HG03558 (cell line): ENCODE measurements around the gene WDR45.

ENCODE experiments used
- ATAC-seq: cut with Tn5 transposase; IDR thresholded peaks from one replicate; pipeline ENCODE4 v1.9.1; 2021; ENCODE audit warnings: moderate number of reproducible peaks; ENCODE audit not compliant: unreplicated experiment; ENCODE audit errors: extremely low read depth

The WDR45 gene

DNA sequence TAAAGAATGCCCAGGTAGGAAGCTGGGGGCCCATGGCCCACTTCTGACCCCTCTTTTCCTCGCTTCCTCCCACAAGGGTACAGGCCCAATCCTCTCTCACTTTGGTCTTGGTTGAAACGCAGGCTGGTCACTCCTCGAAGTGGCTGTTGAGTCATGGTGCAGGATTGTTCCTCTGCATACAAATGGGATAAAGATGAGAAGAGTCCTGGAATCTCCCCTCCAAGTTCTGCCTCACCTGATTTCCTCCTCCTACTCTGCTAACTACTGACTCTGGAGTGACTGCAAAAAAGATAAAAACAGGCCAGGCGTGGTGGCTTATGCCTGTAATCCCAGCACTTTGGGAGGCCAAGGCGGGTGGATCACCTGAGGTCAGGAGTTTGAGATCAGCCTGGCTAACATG is 1.7 kb downstream of the WDR45 start:
- ATAC-seq, result no peak

- no peak for ATAC-seq
These were observed 4.3 kb downstream of the WDR45 start for GRCh38 chrX:49075347-49075746.

DNA sequence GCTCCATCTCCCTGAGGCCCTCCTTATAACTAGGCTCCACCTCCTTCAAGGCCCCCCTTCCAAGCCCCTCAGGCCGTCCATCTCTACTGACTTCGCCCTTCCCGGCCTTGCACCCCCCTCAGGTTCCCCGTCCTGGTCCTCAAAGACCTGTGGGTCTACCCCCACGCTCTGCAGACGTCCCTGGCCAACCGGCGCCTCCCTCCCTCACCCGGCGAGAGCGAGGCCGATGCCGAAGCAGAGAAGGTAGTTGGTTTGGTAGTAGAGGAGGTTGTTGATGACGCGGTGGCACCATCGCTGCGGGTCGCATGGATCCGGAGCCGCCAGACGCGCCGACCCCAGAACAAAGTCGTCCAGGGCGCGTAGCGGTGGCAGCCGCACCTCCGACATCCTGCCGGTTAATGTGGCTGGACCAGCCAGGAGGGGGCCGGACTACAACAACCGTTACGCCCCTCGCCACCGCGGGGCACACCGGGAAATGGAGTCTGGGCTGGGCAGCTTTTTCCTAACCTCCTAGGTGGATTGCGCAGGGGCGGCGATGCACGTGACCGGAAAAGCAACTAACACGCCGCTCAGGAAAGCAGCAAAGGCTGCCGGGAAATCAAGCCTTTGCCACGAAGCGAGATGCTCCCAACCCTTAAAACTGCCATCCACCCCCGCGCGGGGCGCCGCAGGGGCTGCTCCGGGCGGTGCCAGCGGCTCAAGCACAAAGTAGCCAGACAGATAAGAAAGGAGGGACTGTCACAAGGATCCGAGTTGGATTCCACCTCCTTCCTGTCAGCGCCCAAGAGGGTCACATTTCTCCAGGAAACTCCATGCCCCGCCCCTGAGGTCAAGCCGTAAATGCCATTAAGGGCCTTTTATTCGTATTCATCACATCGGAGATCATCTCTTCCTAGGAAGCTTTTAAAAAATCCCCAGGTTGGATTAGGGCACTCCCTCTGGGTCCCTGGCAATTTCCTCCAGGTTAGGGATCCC is 5.8 kb downstream of the WDR45 start, which contains the start of gene PRAF2:
PRAF2 (minus strand) TSS at position 402 of the 975 bp plus-strand sequence; CDS start at position 387, 15 bp downstream.
- peak; percentile 59 for ATAC-seq

GRCh38 chrX:49072712-49073095 is 7.0 kb downstream of the WDR45 start:
- ATAC-seq, result no peak

DNA sequence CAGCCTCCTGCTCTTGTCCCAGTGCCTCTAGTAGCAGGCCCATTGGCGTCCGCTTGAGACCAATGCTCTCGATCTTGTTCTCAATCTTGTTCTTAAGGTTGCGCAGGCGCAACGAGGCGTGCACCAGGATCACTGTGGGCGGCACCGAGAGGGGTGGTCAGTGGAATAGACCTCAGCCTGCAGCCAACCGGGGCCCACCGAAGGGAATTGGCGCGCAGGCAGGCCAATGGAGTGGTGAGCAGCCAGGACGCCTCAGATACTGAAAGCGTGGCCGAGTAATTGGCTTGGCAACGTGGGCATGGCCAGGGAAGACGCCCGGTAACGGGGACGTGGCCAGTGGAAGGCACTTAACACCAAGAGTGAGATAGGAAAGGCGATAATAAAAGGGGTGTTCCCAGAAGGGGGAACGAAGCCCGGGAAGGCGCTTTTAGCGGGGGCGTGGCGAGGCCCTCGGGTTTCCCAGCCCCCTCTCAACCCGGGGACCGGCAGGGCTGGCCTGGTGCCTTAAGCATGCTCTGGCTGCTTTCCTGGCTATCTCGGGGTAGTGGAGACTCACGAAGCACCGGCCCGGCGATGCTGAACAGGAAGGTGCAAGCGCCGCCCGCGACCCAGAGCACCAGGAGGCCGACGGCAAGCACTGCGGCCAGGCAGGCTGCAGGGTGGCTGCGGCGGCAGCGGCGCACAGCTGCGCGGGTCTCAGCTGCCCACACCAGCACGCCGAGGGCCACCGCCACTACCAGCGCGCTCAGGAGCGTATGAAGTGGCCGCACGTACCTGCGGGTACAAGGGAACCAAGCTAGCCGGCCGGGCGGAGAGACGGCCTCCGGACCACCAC is 7.6 kb downstream of the WDR45 start:
- ATAC-seq, result no peak

GRCh38 chrX:49070988-49071387 is 8.7 kb downstream of the WDR45 start:
- no peak for ATAC-seq

DNA sequence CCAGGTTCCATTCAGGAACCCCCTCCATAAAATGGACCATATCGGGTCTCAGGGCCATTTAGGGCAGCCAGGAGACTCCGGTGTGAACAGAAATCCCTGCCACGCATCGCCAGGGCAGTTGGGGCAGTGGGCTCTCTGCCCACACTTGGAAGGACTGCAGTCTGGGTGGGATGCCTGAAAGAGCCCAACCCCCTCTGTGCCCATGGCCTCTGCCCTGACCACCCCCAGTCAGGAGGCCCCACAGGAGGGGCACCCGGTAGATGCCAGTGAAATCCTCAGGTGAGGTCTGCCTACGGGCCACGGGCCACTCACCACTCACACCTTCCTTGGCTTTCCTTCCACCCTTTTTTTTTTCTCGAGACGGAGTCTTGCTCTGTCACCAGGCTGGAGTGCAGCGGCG is 10.6 kb downstream of the WDR45 start:
- no peak for ATAC-seq

DNA sequence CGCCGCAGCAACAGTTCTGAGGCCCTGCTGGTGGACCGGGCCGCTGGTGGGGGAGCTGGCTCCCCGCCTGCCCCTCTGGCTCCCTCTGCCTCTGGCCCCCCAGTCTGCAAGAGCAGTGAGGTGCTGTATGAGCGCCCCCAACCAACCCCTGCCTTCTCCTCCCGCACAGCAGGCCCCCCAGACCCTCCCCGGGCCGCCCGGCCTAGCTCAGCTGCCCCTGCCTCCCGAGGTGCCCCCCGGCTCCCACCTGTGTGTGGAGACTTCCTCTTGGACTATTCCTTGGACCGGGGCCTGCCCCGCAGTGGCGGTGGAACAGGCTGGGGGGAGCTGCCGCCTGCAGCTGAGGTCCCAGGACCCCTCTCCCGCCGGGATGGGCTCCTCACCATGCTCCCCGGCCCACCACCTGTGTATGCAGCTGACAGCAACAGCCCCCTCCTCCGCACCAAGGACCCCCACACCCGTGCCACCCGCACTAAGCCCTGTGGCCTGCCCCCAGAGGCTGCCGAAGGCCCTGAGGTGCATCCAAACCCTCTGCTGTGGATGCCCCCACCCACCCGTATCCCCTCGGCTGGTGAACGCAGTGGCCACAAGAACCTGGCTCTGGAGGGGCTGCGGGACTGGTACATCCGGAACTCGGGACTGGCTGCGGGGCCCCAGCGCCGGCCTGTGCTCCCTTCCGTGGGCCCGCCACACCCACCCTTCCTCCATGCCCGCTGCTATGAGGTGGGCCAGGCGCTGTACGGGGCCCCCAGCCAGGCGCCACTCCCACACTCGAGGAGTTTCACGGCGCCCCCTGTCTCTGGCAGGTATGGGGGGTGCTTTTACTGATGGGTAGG is 12.2 kb downstream of the WDR45 start:
- ATAC-seq, result no peak

DNA sequence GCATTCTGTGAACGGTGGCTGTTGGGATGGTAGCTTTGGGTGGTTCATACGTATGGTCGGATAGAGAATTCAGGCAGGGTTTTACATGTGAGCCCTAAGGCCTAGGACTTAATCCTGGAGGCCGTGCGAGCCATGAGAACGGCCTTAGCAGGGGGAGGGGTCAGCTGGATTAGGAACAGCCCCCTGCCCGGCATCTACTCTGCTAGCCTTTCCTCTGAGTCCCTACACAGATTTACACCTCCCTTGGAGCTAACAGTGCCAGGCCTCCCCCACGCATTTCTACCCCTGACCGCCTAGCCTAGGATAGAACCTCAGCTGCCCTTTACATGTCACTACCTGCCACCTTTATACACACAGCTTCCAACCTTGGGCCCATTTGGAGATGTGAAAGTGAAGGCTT is 13.0 kb downstream of the WDR45 start:
- no peak for ATAC-seq

DNA sequence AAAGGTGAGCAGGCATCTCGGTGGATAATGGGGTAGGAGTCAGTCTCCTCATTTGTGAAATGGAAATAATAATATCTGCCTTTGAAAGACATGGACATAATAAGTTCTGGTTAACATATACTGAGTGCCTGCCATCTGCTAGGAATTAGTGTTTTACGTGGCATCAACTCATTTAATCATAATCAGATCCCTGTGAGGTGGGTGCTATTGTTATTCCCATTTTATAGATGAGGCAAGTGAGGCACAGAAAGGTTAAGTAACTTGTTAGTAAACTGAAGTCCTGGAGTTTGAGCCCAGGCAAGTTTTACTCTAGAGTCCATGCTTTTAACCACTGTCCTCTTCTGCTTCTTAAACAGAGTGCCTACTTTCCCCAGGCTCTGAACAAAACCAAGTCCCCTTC is 13.4 kb downstream of the WDR45 start:
- no peak for ATAC-seq

GRCh38 chrX:49064735-49065134 is 15.0 kb downstream of the WDR45 start:
- ATAC-seq, result no peak

DNA sequence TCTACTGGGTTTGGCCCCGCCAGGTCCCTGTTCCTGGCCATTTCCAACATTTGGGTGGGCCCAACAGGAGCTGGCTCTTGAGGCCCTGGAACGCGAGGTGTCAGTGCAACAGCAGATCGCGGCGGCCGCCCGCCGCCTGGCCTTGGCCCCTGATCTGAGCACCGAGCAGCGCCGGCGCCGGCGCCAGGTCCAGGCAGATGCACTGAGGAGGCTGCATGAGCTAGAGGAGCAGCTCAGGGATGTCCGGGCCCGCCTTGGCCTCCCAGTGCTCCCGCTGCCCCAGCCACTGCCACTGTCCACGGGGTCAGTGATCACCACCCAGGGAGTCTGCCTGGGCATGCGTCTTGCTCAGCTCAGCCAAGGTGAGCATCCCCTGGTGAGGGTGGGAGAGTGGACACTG is 15.4 kb downstream of the WDR45 start:
- no peak for ATAC-seq

DNA sequence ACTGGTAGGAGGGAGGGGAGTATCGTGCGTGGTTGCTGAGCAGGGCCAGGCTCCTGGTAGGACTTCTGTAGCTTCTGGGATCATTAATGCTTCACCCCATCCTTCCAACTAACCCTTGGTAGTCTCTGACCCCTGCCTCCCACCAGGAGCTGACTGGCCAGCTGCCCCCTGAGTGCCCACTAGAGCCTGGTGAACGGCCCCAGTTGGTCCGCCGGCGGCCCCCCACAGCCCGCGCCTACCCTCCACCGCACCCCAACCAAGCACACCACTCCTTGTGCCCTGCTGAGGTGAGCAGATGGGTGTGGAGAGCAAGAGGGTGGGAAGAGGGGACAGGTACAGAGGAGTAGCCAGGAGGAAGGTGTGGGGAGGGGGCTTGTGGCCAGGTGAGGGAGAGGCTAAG is 16.0 kb downstream of the WDR45 start:
- no peak for ATAC-seq

DNA sequence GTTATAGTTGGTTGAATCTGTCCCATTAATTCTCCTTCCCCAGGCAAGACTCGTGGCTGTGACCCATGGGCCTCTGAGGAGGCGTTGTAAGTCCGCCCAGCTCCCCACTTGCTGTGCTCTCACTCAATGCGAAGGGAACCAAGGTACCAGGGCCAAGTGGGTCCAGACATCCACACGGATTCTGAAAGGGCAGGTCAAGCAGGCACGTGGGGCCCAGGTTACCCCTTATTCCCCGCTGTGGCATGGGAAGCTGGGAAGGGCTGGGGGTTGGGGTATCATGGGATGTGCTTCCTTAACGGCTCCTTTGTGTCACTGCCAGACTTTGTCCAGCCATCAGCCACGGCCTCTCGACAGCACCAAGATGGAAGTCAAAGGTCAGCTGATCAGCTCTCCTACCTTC is 17.8 kb downstream of the WDR45 start:
- no peak for ATAC-seq

GRCh38 chrX:49061490-49061889 is 18.2 kb downstream of the WDR45 start:
- ATAC-seq, result no peak

GRCh38 chrX:49060914-49061313 is 18.8 kb downstream of the WDR45 start:
- ATAC-seq, result no peak

GRCh38 chrX:49059681-49060085 is 20.0 kb downstream of the WDR45 start:
- ATAC-seq, result no peak

DNA sequence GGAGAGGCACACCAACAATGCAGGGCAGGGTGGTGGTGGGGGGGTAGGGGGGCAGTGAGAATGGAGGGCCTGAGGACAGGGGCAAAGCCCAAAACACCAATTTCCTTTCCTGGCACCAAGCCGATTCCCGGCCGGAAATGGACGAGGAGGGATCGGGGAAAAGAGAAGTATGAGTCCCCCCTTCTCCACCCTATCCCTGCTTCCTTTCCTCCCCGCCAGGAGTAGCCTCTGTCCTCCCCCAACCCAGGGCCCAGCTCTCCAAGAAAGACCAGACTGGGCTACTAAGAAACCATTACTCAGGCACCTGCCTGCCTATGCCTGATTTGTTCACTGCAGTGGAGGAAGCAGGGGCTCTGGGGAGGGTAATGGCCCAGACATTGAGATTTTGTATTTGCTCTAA is 20.5 kb downstream of the WDR45 start:
- no peak for ATAC-seq

GRCh38 chrX:49058794-49059193 is 20.9 kb downstream of the WDR45 start, which contains the start of gene CCDC120:
Gene CCDC120 (plus strand): TSS chrX:49058999. CDS start chrX:49062042, 3,043 bp downstream.
- no peak for ATAC-seq

- no peak for ATAC-seq
These were observed 25.5 kb downstream of the WDR45 start for GRCh38 chrX:49054073-49054762.
